ENCODE data around the gene HPRT1. TPM values are rescaled to one million over a fixed set of nuclear protein-coding genes. Genes with fewer than 3 reads are reported as not detected.
"Not testable (repeated sequence)": the region's sequence is repeated elsewhere in the genome, so short reads cannot be mapped to it uniquely, and the experiment has no call there.

Gene HPRT1
- total RNA-seq, 2 donors from 2014 or later: 30.6 to 49.6 TPM

- no peak for DNase-seq
- Histone ChIP-seq H3K27ac (no peak overlapping the region), H3K9ac (ENCODE audit: low read depth in 2 of 2, low read length in 2 of 2) (no peak overlapping the region), H3K36me3 (no peaks in the 10 kb centered on the region), H3K4me1 (no peaks in the 10 kb centered on the region), H3K4me3 (no peak overlapping the region), H3K27me3 (no peaks in the 10 kb centered on the region), H3K9me3 (no peaks in the 10 kb centered on the region)
- intact Hi-C loops (cut with DNase I): no loop called here
- TF ChIP-seq, protein P1, sequence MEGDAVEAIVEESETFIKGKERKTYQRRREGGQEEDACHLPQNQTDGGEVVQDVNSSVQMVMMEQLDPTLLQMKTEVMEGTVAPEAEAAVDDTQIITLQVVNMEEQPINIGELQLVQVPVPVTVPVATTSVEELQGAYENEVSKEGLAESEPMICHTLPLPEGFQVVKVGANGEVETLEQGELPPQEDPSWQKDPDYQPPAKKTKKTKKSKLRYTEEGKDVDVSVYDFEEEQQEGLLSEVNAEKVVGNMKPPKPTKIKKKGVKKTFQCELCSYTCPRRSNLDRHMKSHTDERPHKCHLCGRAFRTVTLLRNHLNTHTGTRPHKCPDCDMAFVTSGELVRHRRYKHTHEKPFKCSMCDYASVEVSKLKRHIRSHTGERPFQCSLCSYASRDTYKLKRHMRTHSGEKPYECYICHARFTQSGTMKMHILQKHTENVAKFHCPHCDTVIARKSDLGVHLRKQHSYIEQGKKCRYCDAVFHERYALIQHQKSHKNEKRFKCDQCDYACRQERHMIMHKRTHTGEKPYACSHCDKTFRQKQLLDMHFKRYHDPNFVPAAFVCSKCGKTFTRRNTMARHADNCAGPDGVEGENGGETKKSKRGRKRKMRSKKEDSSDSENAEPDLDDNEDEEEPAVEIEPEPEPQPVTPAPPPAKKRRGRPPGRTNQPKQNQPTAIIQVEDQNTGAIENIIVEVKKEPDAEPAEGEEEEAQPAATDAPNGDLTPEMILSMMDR (IDR thresholded peaks at IDR 0.05): no peak
These were observed 1.5 kb downstream of the HPRT1 start for GRCh38 chrX:134461437-134461836.

DNA sequence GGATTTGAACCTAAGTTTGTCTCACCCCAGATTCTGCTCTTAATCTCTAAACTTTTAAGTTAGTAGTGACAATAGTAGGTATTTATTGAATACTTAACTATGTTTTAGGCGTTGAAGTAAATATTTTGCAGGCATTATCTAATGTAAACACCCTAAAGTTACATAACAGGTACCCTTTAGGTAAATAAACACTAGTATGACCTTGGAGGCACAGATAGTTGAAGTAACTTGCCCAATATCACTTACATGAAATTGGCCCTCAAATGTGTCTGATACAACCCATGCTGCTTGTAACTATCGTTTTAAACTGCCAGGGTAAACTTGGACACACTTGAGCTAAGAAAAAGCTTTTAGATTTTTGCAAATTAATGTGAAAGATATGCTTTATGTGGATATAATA lies 3.0 kb downstream of the HPRT1 start:
- DNase-seq: no peak
- Histone ChIP-seq H3K9ac (ENCODE audit: low read depth in 2 of 2, low read length in 2 of 2) (no peak overlapping the region), H3K27me3 (no peaks in the 10 kb centered on the region), H3K36me3 (no peaks in the 10 kb centered on the region), H3K9me3 (no peaks in the 10 kb centered on the region), H3K27ac (no peak overlapping the region), H3K4me3 (no peak overlapping the region), H3K4me1 (no peaks in the 10 kb centered on the region)
- intact Hi-C loops (cut with DNase I): no loop called here
- TF ChIP-seq, protein P1 (IDR thresholded peaks at IDR 0.05): no peak

- intact Hi-C loops (cut with DNase I); H3K36me3 ChIP-seq: not testable (repeated sequence)
These were observed 4.5 kb downstream of the HPRT1 start for GRCh38 chrX:134464453-134464852.

GRCh38 chrX:134469486-134469885 lies 9.5 kb downstream of the HPRT1 start:
- H3K9me3 ChIP-seq: no peaks in the 10 kb centered on the region
- DNase-seq: no peak
- no peaks in the 10 kb centered on the region for H3K36me3 ChIP-seq
- H3K9ac ChIP-seq (ENCODE audit: low read depth in 2 of 2, low read length in 2 of 2): no peak overlapping the region
- intact Hi-C loops (cut with DNase I): no loop called here
- TF ChIP-seq, protein P1 (IDR thresholded peaks at IDR 0.05): no peak
- no peak overlapping the region for H3K27ac ChIP-seq
- H3K4me1 ChIP-seq: no peaks in the 10 kb centered on the region
- no peaks in the 10 kb centered on the region for H3K27me3 ChIP-seq
- H3K4me3 ChIP-seq: no peak overlapping the region

More at GRCh38 chrX:134464453-134464852, 4.5 kb downstream of the HPRT1 start:
- not testable (repeated sequence) for DNase-seq; H3K4me3 ChIP-seq; H3K9ac ChIP-seq (ENCODE audit: low read depth in 2 of 2, low read length in 2 of 2); H3K9me3 ChIP-seq; H3K27me3 ChIP-seq; H3K27ac ChIP-seq; H3K4me1 ChIP-seq

- Histone ChIP-seq H3K27ac (no peak overlapping the region), H3K9me3 (no peaks in the 10 kb centered on the region), H3K36me3 (no peaks in the 10 kb centered on the region), H3K27me3 (no peaks in the 10 kb centered on the region), H3K9ac (ENCODE audit: low read depth in 2 of 2, low read length in 2 of 2) (no peak overlapping the region), H3K4me3 (no peak overlapping the region), H3K4me1 (no peaks in the 10 kb centered on the region)
- no peak for DNase-seq
- intact Hi-C loops (cut with DNase I): no loop called here
- TF ChIP-seq, protein P1 (IDR thresholded peaks at IDR 0.05): no peak
These were observed 10.0 kb downstream of the HPRT1 start for GRCh38 chrX:134470013-134470412.

- no peak overlapping the region for H3K27ac ChIP-seq
- no peaks in the 10 kb centered on the region for H3K4me1 ChIP-seq
- intact Hi-C loops (cut with DNase I): no loop called here
- H3K4me3 ChIP-seq: no peak overlapping the region
- H3K36me3 ChIP-seq: no peaks in the 10 kb centered on the region
- H3K9ac ChIP-seq (ENCODE audit: low read depth in 2 of 2, low read length in 2 of 2): no peak overlapping the region
- DNase-seq: no peak
- no peaks in the 10 kb centered on the region for H3K9me3 ChIP-seq
- TF ChIP-seq, protein P1 (IDR thresholded peaks at IDR 0.05): no peak
- no peaks in the 10 kb centered on the region for H3K27me3 ChIP-seq
These were observed 12.1 kb downstream of the HPRT1 start for GRCh38 chrX:134472041-134472440.
